Measurements from ENCODE around the gene CDKAL1.
"Not testable (repeated sequence)": the region's sequence is repeated elsewhere in the genome, so short reads cannot be mapped to it uniquely, and the experiment has no call there.

DNA sequence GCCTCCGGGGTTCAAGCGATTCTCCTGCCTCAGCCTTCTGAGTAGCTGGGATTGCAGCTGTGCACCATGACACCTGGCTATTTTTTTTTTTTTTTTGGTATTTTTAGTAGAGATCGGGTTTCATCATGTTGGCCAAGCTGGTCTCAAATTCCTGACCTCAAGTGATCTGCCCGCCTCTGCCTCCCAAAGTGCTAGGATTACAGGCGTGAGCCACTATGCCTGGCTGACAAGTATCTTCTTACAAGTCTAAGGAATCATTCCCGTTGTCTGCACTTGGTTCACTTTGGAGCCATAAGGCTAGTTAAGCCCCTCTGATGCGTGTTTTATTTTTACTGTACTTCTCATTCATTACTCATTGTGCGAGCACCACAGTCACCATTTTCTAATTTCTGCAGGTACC, 198.1 kb downstream of the CDKAL1 start:
- TF ChIP-seq, protein P1, sequence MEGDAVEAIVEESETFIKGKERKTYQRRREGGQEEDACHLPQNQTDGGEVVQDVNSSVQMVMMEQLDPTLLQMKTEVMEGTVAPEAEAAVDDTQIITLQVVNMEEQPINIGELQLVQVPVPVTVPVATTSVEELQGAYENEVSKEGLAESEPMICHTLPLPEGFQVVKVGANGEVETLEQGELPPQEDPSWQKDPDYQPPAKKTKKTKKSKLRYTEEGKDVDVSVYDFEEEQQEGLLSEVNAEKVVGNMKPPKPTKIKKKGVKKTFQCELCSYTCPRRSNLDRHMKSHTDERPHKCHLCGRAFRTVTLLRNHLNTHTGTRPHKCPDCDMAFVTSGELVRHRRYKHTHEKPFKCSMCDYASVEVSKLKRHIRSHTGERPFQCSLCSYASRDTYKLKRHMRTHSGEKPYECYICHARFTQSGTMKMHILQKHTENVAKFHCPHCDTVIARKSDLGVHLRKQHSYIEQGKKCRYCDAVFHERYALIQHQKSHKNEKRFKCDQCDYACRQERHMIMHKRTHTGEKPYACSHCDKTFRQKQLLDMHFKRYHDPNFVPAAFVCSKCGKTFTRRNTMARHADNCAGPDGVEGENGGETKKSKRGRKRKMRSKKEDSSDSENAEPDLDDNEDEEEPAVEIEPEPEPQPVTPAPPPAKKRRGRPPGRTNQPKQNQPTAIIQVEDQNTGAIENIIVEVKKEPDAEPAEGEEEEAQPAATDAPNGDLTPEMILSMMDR (IDR thresholded peaks at IDR 0.05; ENCODE audit: low read depth, low read length): not testable (repeated sequence)
- not testable (repeated sequence) for TF ChIP-seq EZH2phosphoT487 (IDR thresholded peaks at IDR 0.05; ENCODE audit: low read depth)
